Keratinocyte (primary cell): ENCODE results near the gene USP10. TPM values are rescaled to one million over a fixed set of nuclear protein-coding genes. Genes with fewer than 3 reads are reported as not detected.

Experiments used
- DNase-seq: peaks from one replicate; pipeline ENCODE4 v3.0.0-alpha.2; 2011; ENCODE audit warnings: low read depth, missing footprints, low spot score
- FAIRE-seq: peaks from 2 replicates; lab custom pipeline; 2011; peaks lifted over from hg19 to GRCh38; lab: Jason Lieb, UNC
- H2AFZ ChIP-seq: 2 replicates; pipeline ENCODE4 v1.6.0; 2012; ENCODE audit warnings: low read length, control low read depth, inconsistent platforms; ENCODE audit not compliant: control insufficient read depth
- H3K27ac ChIP-seq: 2 replicates; pipeline ENCODE4 v1.5.1; 2011; ENCODE audit warnings: low read length; ENCODE audit not compliant: control insufficient read depth, insufficient read depth
- H3K27me3 ChIP-seq: 3 replicates; pipeline ENCODE4 v1.6.0; 2011; ENCODE audit warnings: low read length; ENCODE audit not compliant: control insufficient read depth, insufficient read depth; ENCODE audit errors: extremely low read depth
- H3K36me3 ChIP-seq, 2 experiments: 2 replicates in 1 of 2; 3 replicates in 1 of 2; pipeline ENCODE4 v1.5.1; 2011; ENCODE audit warnings: low read length in 2 of 2, mild to moderate bottlenecking in 1 of 2; ENCODE audit not compliant: control insufficient read depth in 2 of 2, insufficient read depth in 2 of 2; ENCODE audit errors: extremely low read depth in 1 of 2
- H3K4me1 ChIP-seq: 3 replicates; pipeline ENCODE4 v1.5.1; 2011; ENCODE audit warnings: low read length; ENCODE audit not compliant: control insufficient read depth, insufficient read depth; ENCODE audit errors: extremely low read depth
- H3K4me2 ChIP-seq: 3 replicates; pipeline ENCODE4 v1.6.0; 2011; ENCODE audit warnings: low read depth, low read length; ENCODE audit not compliant: control insufficient read depth, insufficient read depth; ENCODE audit errors: extremely low read depth
- H3K4me3 ChIP-seq, 3 experiments: fragments of 200-600 bp in 1 of 3; sonication (generic) in 1 of 3; 2 replicates in 2 of 3; 3 replicates in 1 of 3; pipeline ENCODE4 v1.5.1; 2011 to 2016; ENCODE audit warnings: low read length in 3 of 3, mild to moderate bottlenecking in 3 of 3, control low read depth in 2 of 3, inconsistent platforms in 1 of 3, low read depth in 1 of 3, mixed read lengths in 1 of 3, mixed run types in 1 of 3, moderate library complexity in 1 of 3; ENCODE audit not compliant: control insufficient read depth in 2 of 3, insufficient read depth in 2 of 3; ENCODE audit errors: extremely low read depth in 1 of 3
- H3K79me2 ChIP-seq: 2 replicates; pipeline ENCODE4 v1.6.0; 2012; ENCODE audit warnings: low read length; ENCODE audit not compliant: control insufficient read depth, insufficient read depth
- H3K9ac ChIP-seq: 3 replicates; pipeline ENCODE4 v1.6.0; 2011; ENCODE audit warnings: low read length; ENCODE audit not compliant: control insufficient read depth, insufficient read depth; ENCODE audit errors: extremely low read depth
- H3K9me1 ChIP-seq: 3 replicates; pipeline ENCODE4 v1.6.0; 2011; ENCODE audit warnings: low read length; ENCODE audit not compliant: control insufficient read depth, insufficient read depth; ENCODE audit errors: extremely low read depth
- H3K9me3 ChIP-seq: 2 replicates; pipeline ENCODE4 v1.5.1; 2012; ENCODE audit warnings: low read depth, low read length; ENCODE audit not compliant: control insufficient read depth
- H4K20me1 ChIP-seq: 3 replicates; pipeline ENCODE4 v1.6.0; 2011; ENCODE audit warnings: low read length; ENCODE audit not compliant: control insufficient read depth, insufficient read depth; ENCODE audit errors: extremely low read depth
- EZH2 ChIP-seq: IDR thresholded peaks from one replicate; pipeline ENCODE4 v1.6.1; 2012; ENCODE audit warnings: inconsistent platforms, mild to moderate bottlenecking, low read length, moderate library complexity
- dilution Hi-C: fragments of 300-500 bp; cut with MboI; formaldehyde crosslinking; loops from one replicate; pipeline ENCODE4 v1.7.0; 2020; ENCODE audit warnings: low sequenced_read_pairs; ENCODE audit not compliant: extremely low pct_ligation_motif_present
- polyA plus RNA-seq, 5 experiments: library from polyadenylated mRNA; depleted of rRNA in 3 of 5; stranded (reverse) in 3 of 5; stranded (forward) in 1 of 5; unstranded in 1 of 5; fragments of >200 nt; gene quantifications; 1 replicate in 1 of 5; 2 replicates in 3 of 5; 3 replicates in 1 of 5; pipeline versions ENCODE4 v1.2.1 to v1.2.3, GENCODE V29; 2011 to 2012; ENCODE audit warnings: missing spikeins in 2 of 5, low read depth in 1 of 5, low replicate concordance in 1 of 5
- TF ChIP-seq, protein P1 (sequence below), 3 experiments: IDR thresholded peaks in 1 of 3; conservative IDR thresholded peaks in 1 of 3; optimal IDR thresholded peaks in 1 of 3; 2 replicates in 2 of 3; 3 replicates in 1 of 3; pipeline versions ENCODE3 to v1.5.1; 2011; ENCODE audit warnings: low read length in 3 of 3, mild to moderate bottlenecking in 3 of 3, moderate library complexity in 2 of 3, control low read depth in 1 of 3, inconsistent platforms in 1 of 3; ENCODE audit not compliant: insufficient read depth in 2 of 3; ENCODE audit errors: extremely low read depth in 1 of 3

The USP10 gene
- polyA plus RNA-seq, 1 donor (not counting 4 experiments of a cell fraction or from before 2014, with no cell fraction given), result 92.0 TPM

GRCh38 chr16:84712138-84712671, 12.4 kb downstream of the USP10 start:
- Histone ChIP-seq H3K9me3 (no peaks in the 10 kb centered on the region), H2AFZ (no peak overlapping the region), H4K20me1 (peaks cover 60% of the 10 kb centered on the region), H3K27me3 (no peaks in the 10 kb centered on the region), H3K4me3 (no peak overlapping the region), H3K36me3 (peaks cover 14 to 21% of the 10 kb centered on the region in 2 experiments), H3K9ac (no peak overlapping the region), H3K9me1 (peaks cover 5% of the 10 kb centered on the region), H3K4me1 (peaks cover 10% of the 10 kb centered on the region), H3K79me2 (peaks cover 99% of the 10 kb centered on the region), H3K4me2 (no peak overlapping the region), H3K27ac (no peak overlapping the region)
- dilution Hi-C loops, result no loop called here
- TF ChIP-seq, protein P1, sequence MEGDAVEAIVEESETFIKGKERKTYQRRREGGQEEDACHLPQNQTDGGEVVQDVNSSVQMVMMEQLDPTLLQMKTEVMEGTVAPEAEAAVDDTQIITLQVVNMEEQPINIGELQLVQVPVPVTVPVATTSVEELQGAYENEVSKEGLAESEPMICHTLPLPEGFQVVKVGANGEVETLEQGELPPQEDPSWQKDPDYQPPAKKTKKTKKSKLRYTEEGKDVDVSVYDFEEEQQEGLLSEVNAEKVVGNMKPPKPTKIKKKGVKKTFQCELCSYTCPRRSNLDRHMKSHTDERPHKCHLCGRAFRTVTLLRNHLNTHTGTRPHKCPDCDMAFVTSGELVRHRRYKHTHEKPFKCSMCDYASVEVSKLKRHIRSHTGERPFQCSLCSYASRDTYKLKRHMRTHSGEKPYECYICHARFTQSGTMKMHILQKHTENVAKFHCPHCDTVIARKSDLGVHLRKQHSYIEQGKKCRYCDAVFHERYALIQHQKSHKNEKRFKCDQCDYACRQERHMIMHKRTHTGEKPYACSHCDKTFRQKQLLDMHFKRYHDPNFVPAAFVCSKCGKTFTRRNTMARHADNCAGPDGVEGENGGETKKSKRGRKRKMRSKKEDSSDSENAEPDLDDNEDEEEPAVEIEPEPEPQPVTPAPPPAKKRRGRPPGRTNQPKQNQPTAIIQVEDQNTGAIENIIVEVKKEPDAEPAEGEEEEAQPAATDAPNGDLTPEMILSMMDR (optimal IDR thresholded peaks at IDR 0.05 in 1 of 3, IDR thresholded peaks at IDR 0.05 in 1 of 3, conservative IDR thresholded peaks at IDR 0.05 in 1 of 3; ENCODE audit: extremely low read depth in 1 of 3, insufficient read depth in 2 of 3, low read length in 3 of 3), result no peak
- TF ChIP-seq EZH2, result no peak
- no peak for DNase-seq
- FAIRE-seq, result no peak

- Histone ChIP-seq H3K9me3 (no peaks in the 10 kb centered on the region), H3K4me1 (peaks cover 10% of the 10 kb centered on the region), H3K9ac (no peak overlapping the region), H3K4me2 (no peak overlapping the region), H2AFZ (no peak overlapping the region), H3K27me3 (no peaks in the 10 kb centered on the region), H3K36me3 (peaks cover 14 to 26% of the 10 kb centered on the region in 2 experiments), H3K4me3 (no peak overlapping the region), H4K20me1 (peaks cover 56% of the 10 kb centered on the region), H3K9me1 (peaks cover 5% of the 10 kb centered on the region), H3K27ac (no peak overlapping the region), H3K79me2 (peaks cover 99% of the 10 kb centered on the region)
- dilution Hi-C loops, result no loop called here
- no peak for FAIRE-seq
- DNase-seq, result no peak
- TF ChIP-seq, protein P1 (optimal IDR thresholded peaks at IDR 0.05 in 1 of 3, IDR thresholded peaks at IDR 0.05 in 1 of 3, conservative IDR thresholded peaks at IDR 0.05 in 1 of 3; ENCODE audit: extremely low read depth in 1 of 3, insufficient read depth in 2 of 3, low read length in 3 of 3), result no peak
- no peak for TF ChIP-seq EZH2
These were observed 13.3 kb downstream of the USP10 start for GRCh38 chr16:84712801-84713775.
